Activated T-helper 9 cell treated with anti-CD3 and anti-CD28 coated beads, Interleukin-2, amount 50 U/mL, for 16 hours (primary cell): ENCODE results near the gene PLCG2.
"Not testable (repeated sequence)": the region's sequence is repeated elsewhere in the genome, so short reads cannot be mapped to it uniquely, and the experiment has no call there.

Source experiments
- DNase-seq: peaks from one replicate; pipeline ENCODE4 v3.0.0-alpha.2; 2020; ENCODE audit warnings: low read depth

Gene PLCG2

DNA sequence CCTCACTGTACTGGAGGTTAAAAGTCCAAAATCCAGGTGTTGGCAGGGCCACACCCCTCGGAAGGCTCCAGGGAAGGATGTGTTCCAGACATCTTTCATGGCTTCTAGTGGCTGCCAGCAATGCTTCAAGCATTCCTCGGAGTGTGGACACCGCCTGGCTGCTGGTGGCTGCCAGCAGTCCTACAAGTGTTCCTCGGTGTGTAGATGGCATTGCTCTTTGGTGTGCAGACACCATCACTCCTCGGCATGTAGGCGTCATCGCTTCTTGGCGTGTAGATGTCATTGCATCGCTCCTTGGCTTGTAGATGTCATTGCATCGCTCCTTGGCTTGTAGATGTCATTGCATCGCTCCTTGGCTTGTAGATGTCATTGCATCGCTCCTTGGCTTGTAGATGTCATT is 98.4 kb downstream of the PLCG2 start:
- not testable (repeated sequence) for DNase-seq

DNA sequence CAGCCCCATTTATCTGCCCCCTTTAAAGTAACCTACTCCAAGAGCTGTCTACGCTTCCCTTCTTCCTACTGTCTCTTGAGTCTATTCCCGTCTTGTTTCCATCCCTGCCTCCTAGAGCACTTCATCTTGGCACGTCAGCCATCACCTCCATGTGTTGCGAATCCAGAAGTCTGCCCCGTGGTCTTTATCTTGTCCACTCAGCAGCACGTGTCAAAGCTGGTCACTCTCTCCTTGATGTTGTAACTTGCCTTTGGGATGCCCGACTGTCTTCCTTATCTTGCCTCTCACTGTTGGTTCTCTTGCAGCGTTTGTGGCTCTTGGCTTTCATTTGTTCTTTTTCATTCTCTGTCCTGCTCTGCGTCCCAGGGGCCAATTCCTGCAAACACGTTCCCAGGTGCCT is 99.4 kb downstream of the PLCG2 start:
- DNase-seq, result no peak

DNA sequence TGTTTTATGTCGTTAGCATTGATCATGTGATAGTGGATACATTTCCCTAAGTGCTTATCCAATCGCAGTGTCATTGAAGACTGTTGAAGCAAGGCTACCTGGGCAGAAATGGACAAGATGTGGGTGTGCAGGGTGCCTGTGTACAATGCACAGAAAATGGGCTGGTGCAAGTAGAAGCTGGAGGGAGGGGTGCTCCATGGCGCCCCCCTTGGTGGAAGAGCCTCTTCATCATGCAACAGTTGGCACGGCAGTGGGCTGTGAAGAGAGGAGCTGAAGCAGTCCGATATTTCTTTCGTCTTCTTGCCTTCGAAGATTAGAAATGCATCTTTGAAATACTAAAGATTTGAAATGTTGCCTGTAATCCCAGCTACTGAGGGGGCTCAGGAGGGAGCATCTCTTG is 100.5 kb downstream of the PLCG2 start:
- no peak for DNase-seq

DNA sequence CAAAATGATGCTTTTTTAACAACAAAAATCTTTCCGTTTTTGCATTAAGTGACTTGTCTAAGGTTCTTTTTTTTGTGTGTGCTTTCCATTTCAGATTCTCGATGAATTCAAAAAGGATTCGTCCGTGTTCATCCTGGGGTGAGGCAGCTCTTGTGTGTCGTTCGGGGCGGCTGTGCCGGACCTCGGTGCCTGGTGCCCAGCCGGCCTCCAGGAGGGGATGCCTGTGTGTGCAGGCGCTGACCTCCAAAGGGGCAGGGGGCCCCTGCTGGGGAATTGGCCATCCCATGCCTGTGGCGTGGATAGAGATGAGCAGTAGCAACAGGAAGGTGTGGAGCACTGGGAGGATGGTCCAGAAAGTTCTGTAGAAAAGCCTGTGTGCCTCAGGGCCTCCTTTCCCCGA is 101.7 kb downstream of the PLCG2 start:
- no peak for DNase-seq

DNA sequence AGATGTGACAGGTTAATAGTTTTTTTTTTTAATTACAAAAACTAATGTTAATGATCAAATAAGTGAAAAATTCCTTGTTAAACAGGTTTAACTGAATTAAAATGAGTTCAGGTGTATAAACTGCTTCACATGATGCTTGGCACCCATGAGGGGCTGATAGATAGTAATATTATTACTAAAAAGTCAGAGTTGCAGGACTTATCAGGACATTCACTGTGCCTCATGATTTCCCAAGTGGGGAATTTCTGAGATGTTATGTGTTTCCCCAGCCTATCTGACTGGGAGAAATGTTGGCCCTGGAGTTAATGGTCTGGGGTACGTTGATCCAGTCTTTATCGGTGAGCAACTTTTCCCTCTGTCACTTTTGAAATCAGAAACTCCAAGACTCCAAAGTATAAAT is 102.1 kb downstream of the PLCG2 start:
- DNase-seq, result no peak

DNA sequence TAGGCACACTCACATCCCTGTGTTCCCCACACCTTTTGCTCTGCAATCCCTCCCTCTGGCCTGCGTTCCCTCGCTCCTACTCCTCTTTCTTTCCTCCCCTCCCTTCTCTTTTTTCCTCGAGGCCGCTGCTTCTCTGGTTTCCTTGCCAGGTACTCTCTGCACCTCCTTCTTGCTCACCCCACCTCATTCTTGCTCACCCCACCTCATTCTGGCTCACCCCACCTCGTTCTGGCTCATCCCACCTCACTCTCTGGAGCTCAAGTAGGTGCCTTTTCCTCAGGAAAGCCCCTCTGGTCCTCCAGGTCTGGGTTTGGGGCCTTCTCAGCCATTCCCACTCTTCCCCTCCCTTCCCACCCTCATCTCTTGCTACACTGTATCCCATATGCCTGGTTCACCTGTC is 103.5 kb downstream of the PLCG2 start:
- no peak for DNase-seq

DNA sequence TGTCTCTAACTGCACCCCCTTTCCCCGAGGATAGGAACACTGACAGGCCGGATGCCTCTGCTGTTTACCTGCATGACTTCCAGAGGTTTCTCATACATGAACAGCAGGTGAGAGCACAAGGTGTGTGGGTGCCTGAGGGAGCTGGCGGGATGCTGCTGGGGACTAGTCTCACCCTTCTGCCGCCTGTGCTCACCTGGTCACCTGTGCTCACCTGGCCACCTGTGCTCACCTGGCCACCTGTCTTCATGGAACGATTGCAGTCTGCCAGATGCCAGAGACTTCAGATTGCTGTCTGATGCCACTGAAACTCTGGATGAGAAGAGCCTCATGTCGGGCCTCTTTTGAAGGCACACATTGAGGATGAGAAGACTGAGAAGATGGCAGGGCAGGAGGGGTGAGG is 104.1 kb downstream of the PLCG2 start:
- no peak for DNase-seq

DNA sequence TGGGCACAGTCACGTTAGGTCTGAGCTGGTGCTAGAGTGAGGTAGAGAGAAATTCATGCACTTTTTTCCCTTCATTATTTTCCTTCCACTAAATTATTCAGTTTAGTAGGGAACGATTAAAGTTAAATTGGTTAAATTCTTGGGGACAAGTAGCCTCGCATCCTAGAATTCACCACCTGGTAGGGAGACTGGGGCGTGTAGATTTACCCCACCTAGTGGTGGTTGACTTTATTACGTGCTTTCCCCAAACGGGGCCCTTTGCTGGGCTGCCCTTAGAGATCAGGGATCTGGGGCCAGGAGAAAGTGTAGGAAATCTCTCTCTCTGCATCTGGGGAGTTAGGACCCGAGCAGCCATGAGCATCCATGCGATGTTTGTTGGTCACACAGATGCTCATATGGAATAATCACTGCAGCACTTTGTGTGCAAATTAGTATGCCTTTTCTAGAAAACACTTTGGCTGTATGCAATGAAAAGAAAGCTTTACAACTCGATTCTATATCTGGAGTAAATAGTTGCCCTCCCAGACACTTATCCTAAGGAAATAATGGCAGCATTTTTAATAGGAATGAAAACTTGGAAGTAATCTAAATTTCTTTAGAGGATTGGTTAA is 107.0 kb downstream of the PLCG2 start:
- DNase-seq, result no peak

DNA sequence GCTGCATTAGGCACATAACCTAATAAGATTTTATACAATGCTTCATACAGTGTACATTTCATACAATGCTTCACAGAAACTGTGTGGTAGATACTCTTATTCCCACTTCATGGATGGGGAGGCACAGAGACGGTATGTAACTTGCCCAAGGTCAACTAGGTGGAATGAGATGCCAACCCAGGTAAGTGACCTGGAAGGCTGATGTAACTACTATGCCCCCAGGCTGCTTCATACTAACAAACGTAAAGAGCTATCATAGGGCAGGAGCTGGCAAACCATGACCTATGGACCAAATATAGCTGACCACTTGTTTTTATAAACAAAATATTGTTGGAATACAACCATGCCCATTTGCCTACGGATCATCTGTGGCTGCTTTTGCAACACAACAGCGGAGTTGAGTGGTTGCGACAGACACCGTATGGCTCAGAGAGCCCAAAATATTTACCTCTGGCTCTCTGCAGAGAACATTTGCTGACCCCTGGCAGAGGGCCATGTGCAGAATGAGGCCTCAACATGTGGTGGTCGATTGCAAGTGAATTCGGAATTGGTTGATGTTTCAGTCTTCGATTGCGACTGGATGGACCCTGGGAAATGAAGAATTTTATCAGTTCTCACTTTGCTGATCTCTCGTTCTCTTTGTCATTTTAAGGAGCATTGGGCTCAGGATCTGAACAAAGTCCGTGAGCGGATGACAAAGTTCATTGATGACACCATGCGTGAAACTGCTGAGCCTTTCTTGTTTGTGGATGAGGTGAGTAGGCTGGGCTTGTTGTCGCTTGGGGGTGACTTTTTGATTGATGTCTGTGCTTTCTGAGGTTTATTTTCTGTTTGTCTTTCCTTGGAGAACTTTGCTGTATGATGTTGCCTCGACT is 109.7 kb downstream of the PLCG2 start:
- no peak for DNase-seq

DNA sequence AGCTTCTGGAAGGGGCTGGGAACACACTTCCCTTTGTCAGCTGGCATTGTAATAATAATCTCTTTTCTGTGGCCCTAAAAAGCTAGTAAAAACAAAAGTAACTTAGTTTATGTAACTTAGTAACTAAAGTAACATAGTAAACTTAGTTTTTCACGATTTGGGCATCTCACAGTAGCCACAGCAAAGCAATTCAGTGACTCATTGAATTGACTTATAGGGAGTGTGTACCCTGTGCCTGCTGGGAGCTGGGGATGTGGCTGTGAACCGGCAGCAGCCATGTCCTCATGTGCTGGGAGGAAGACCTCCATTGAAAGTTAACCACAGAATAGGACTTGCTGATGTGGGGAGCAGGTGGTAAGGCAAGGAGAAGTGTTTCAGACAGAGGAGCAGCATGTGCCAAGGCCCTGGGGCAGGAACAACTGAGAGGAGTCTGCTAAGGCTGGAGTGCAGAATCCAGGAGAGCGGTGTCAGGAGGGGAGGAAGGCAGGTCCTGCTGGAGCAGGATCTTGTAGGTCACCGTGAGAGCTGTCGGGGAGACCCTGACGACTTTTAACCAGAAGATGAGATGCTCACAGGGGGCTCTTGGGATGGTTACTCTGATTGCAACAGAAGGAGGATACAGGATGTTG is 112.8 kb downstream of the PLCG2 start:
- DNase-seq, result no peak

DNA sequence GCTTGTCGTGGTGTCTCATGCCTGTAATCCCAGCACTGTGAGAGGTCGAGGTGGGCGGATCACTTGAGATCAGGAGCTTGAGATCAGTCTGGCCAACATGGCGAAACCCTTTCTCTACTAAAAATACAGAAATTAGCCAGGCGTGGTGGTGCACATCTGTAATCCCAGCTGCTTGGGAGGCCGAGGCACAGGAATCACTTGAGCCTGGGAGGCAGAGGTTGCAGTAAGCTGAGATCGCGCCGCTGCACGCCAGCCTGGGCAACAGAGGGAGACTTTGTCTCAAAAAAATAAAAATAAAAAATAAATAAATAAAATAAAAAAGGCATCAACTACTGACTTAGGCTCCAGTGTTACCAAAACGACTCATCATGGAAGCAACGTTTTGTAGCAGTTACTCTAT is 115.5 kb downstream of the PLCG2 start:
- DNase-seq, result no peak

DNA sequence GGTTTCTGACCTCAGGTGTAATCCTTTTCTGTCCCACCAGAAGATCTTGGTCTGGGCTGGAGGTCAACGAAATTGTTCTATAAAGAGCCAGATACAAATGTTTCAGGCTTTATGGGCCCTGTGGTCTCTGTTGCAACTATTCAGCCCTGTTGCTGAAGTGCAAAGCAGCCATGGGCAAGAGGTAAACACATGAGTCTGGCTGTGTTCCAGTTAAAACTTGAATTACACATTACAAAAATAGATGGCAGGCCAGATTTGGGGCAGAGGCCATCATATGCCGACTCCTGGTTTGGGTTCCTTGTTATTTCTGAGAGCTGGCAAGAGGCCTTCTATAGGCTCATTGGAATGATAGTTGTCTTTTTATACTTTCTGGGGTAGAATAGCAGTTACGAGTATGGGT is 117.8 kb downstream of the PLCG2 start:
- DNase-seq, result no peak

DNA sequence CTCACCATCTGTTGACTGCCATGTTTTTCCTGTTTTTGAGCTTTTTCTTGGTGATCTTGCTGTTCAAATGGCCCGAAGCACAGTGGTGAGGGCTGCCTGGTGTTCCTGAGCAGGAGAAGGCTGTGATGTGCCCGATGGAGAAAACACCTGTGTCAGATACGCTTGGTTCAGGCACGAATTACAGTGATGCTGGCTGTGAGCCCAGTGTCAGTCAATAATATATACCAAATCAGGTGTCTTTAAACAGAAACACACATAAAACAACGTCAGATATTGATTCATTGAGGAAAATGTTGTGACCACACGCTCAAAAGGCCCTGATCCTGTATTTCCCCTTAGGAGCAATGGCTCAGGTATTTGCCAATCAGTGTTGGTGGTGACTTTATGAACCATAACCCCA is 120.5 kb downstream of the PLCG2 start:
- DNase-seq, result no peak

DNA sequence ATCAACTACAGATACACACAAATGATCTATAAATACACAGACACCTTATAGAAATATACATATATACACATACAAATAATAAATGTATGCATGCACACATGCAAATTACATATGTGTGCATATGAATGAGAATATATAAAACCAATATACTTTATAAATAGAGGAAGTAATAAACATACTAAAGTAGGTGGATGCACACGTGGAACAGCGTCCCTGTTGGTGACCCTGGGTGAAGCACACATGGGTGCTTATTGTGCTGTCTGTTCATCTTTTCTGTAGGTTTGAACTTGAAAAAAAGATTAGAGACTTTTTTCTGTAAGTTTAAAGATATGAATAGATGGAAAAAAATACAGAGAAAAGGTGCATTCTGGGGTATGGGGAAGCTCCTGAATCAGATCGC is 120.9 kb downstream of the PLCG2 start:
- DNase-seq, result no peak

DNA sequence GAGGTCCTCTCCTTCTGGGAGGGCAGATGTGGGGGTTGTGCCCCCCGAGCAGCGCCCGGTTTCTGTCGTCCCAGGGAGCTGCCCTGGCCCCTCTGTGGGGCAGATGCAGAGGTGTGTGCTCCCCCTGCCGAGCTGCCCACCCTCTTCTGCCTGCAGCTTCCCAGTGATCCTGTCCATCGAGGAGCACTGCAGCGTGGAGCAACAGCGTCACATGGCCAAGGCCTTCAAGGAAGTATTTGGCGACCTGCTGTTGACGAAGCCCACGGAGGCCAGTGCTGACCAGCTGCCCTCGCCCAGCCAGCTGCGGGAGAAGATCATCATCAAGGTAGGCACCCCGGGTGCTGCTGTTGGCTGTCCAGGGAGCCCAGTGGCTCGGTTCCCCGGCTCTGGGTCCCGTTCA is 121.4 kb downstream of the PLCG2 start:
- DNase-seq, result no peak

DNA sequence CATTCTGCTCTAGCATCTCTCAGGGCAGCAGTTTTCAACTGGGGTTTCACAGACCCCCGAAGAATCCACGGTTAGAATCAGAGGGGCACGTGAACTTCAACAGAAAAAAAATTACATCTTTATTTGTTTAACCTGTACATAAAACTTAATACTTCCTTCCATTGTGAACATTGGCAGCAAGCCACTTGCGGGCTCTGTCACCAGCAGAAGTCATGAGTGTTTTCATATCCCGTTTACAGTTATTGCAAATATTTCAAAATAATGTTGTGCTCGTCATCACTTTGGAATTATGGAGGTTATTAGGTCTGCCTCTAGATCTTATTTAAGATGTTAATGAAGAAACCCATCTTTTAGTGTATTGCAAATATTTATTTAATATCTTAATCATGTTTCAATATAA is 122.4 kb downstream of the PLCG2 start:
- no peak for DNase-seq

DNA sequence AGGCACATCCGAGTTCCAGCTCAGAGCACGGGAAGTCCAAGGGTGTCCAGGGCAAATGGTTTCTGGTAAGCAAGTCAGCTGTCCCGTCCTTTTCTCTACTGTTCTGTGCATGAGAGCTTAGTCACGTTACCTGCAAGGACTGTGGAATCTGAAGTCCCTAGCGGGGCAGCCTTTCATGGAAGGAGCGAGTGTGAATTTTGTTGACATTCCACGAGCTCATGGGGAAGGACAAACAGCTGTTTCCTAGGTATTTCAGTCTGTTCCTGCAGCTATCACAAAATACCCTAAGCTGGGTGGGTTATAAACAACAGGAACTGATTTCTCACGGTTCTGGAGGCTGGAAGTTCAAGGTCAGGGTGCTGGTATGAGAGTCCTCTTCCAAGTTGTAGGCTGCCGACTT is 122.9 kb downstream of the PLCG2 start:
- no peak for DNase-seq

DNA sequence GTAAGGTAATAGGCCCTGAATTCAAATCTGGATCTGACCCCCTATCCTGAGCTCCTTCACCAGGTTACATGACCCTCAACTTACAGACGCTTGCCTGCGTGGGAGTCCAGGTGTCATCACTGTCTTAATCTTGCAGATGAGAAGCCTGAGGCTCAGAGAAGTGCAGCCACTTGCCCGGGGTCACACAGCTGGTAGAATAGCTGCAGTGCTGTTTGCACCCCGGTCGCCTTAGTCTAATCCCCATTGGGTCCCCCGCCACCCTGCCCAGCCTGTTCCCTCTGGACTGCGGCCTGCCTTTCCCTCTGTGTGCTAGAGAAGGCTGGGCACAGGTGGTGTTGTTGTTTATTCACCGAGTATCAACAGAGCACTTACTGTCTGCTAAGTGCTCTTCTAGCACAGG is 125.2 kb downstream of the PLCG2 start:
- no peak for DNase-seq

DNA sequence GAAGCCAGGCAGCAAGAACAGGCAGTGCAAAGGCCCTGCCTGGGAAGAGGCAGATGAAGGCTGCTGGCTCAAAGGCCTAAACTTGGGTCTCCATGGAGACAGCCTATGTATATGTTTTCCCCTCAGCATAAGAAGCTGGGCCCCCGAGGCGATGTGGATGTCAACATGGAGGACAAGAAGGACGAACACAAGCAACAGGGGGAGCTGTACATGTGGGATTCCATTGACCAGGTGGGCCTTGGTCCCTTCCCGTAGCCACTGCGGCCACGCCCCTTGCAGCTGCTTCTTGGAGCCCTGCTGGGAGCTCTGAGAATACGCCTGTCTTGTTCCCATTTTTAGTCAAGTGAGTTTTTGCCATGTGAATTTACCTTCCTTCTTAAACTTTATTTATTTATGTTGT is 126.2 kb downstream of the PLCG2 start:
- DNase-seq, result no peak

DNA sequence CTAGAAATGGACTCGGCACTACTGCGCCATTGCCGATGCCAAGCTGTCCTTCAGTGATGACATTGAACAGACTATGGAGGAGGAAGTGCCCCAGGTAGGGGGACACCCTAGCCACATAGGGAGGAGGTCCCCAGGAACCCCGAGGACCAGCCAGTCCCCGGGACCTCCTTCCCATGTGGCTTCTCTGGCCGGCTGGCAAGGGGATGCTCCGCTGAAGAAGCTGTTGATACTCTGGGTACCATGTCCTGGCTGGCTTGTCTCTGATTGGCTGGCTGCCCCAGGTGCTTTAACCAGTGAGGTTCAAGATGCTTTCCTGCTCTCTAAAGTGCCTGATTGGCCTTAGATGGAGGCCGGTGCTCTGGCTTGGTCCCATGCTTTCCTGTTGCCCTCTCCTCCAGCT is 128.6 kb downstream of the PLCG2 start:
- DNase-seq, result no peak

DNA sequence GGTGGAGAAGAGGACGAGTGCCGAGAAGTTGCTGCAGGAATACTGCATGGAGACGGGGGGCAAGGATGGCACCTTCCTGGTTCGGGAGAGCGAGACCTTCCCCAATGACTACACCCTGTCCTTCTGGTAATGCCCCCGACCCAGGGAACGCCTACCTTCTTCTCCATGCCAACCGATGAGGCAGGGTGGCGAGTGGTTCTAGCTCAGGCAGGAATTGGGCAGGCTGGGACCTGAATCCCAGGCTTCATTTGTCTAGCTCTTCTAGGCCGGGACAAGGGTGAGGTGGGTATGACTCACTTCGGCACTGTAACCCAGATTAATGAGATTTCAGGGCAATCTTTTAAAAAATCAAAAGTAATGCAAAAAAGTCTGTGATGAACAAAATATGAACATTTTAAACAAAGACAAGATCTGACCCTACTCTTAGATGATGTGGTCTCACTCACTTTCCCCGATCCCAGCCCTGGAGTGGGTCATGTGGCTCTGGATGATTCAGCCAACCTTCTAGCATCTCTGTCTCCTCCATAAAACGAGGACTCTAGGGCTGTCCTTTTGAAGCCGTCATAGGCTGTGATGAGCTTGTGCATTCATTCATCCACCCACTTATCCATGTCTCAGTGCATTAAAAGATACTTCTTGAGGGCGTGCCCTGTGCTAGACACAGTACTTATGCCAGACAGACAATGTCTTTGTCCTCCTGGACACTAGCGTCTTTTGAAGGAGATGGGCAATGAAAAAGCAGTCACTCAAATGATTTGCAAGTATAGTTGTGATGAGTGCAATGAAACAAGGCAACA is 129.6 kb downstream of the PLCG2 start:
- no peak for DNase-seq

DNA sequence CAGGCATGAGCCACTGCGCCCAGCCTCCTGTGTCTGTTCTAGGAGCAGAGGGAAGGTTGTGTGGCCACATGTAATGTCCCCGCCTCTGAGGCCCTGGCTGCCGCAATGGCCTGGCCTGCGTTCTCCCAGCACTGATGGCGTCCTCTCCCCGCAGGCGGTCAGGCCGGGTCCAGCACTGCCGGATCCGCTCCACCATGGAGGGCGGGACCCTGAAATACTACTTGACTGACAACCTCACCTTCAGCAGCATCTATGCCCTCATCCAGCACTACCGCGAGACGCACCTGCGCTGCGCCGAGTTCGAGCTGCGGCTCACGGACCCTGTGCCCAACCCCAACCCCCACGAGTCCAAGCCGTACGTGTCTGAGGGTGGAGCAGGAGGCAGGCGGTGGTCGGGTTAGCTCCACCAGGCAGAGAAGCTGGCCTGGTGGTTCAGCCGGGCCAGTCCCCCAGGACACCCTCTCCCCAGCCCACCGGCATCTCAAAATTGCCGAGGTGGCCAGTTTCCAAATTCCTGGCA is 131.3 kb downstream of the PLCG2 start:
- DNase-seq, result no peak
